ENCODE data around the gene NNMT. TPM values are rescaled to one million over a fixed set of nuclear protein-coding genes. Genes with fewer than 3 reads are reported as not detected.

NNMT gene
- total RNA-seq, 1 experiment from 2014 or later, result not detected

DNA sequence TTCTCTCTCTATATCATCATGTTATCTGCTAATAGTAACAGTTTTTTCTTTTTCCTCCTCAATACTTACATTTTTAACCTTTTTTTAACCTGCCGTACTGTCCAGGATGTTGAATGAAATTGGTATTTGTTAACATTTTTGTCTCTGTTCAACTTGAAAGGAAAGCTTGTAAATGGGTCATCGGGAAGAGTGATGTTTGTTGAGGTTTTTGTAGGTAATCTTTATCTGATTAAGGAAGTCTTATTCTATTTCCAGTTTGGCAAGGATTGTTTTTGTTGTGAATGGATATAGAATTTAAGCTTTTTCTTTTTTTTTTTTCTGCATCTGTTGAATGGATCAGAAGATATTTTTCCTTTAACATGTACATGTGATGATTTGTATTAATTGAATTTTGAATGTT lies 8.1 kb upstream of the NNMT start:
- no peaks in the 10 kb centered on the region for H3K9me2 ChIP-seq (ENCODE audit: insufficient read depth)
- no peak for DNase-seq
- no peak overlapping the region for H2AFZ ChIP-seq
- intact Hi-C loops (cut with micrococcal nuclease; ENCODE audit: unreplicated experiment), result no loop called here
- BruUV-seq (replicated peaks), result no TSS peak
- H3K9me3 ChIP-seq (ENCODE audit: insufficient read depth, low read depth), result no peaks in the 10 kb centered on the region
- H3K4me2 ChIP-seq, result no peak overlapping the region
- H3K79me2 ChIP-seq (ENCODE audit: low read depth), result no peaks in the 10 kb centered on the region
- no peaks in the 10 kb centered on the region for H4K20me1 ChIP-seq (ENCODE audit: insufficient read depth)
- no peaks in the 10 kb centered on the region for H3K4me1 ChIP-seq (replicated peaks; ENCODE audit: insufficient read depth)
- H3K27me3 ChIP-seq (ENCODE audit: insufficient read depth, low read depth), result peaks cover 8% of the 10 kb centered on the region; the same call in 1 of the 2 replicates
- no peak overlapping the region for H3K4me3 ChIP-seq
- POLR2A ChIA-PET (ENCODE audit: unreplicated experiment), result no interaction called here
- TF ChIP-seq EZH2 (IDR thresholded peaks at IDR 0.05; ENCODE audit: low read depth), result no peak
- TF ChIP-seq, protein P1, sequence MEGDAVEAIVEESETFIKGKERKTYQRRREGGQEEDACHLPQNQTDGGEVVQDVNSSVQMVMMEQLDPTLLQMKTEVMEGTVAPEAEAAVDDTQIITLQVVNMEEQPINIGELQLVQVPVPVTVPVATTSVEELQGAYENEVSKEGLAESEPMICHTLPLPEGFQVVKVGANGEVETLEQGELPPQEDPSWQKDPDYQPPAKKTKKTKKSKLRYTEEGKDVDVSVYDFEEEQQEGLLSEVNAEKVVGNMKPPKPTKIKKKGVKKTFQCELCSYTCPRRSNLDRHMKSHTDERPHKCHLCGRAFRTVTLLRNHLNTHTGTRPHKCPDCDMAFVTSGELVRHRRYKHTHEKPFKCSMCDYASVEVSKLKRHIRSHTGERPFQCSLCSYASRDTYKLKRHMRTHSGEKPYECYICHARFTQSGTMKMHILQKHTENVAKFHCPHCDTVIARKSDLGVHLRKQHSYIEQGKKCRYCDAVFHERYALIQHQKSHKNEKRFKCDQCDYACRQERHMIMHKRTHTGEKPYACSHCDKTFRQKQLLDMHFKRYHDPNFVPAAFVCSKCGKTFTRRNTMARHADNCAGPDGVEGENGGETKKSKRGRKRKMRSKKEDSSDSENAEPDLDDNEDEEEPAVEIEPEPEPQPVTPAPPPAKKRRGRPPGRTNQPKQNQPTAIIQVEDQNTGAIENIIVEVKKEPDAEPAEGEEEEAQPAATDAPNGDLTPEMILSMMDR (conservative IDR thresholded peaks at IDR 0.05), result no peak
- no peaks in the 10 kb centered on the region for H3K36me3 ChIP-seq (ENCODE audit: low read depth)
- no peak overlapping the region for H3K27ac ChIP-seq
- CTCF ChIA-PET, result no interaction called here
- no peaks in the 10 kb centered on the region for H3F3A ChIP-seq (ENCODE audit: insufficient read depth, low read depth)

DNA sequence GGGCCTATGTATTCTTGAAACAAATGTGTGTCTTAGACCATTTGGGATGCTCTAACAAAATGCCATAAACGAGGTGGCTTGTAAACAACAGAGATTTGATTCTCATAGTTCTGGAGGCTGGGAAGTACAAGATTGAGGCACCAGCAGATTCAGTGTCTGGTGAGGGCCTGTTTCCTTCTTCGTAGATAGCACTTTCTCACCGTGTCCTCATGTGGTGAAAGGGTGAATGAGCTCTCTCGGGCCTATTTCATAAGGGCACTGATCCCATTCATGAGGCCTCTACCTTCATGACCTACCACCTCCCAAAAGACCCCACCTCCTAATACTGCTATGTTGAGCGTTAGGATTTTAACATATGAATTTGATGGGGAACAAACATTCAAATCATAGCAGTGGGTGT lies 6.4 kb upstream of the NNMT start:
- no peaks in the 10 kb centered on the region for H3K36me3 ChIP-seq (ENCODE audit: low read depth)
- H3K27ac ChIP-seq, result no peak overlapping the region
- CTCF ChIA-PET, result interaction anchor here (0.6 kb wide), 1 partner anchor 9 kb away, joined by 3 read pairs; no protein-coding TSS in a partner anchor
- no peaks in the 10 kb centered on the region for H3K9me2 ChIP-seq (ENCODE audit: insufficient read depth)
- H3K79me2 ChIP-seq (ENCODE audit: low read depth), result no peaks in the 10 kb centered on the region
- no peak overlapping the region for H3K4me2 ChIP-seq
- intact Hi-C loops (cut with micrococcal nuclease; ENCODE audit: unreplicated experiment), result no loop called here
- no TSS peak for BruUV-seq (replicated peaks)
- no peak overlapping the region for H3K4me3 ChIP-seq
- POLR2A ChIA-PET (ENCODE audit: unreplicated experiment), result no interaction called here
- H3K4me1 ChIP-seq (replicated peaks; ENCODE audit: insufficient read depth), result peaks cover 1% of the 10 kb centered on the region; the same call in 1 of the 2 replicates
- no peak for TF ChIP-seq EZH2 (IDR thresholded peaks at IDR 0.05; ENCODE audit: low read depth)
- TF ChIP-seq, protein P1 (conservative IDR thresholded peaks at IDR 0.05), result no peak
- H3F3A ChIP-seq (ENCODE audit: insufficient read depth, low read depth), result no peaks in the 10 kb centered on the region
- DNase-seq, result no peak
- peaks cover 8% of the 10 kb centered on the region; the same call in 1 of the 2 replicates for H3K27me3 ChIP-seq (ENCODE audit: insufficient read depth, low read depth)
- no peak overlapping the region for H2AFZ ChIP-seq
- no peaks in the 10 kb centered on the region for H3K9me3 ChIP-seq (ENCODE audit: insufficient read depth, low read depth)
- H4K20me1 ChIP-seq (ENCODE audit: insufficient read depth), result no peaks in the 10 kb centered on the region

DNA sequence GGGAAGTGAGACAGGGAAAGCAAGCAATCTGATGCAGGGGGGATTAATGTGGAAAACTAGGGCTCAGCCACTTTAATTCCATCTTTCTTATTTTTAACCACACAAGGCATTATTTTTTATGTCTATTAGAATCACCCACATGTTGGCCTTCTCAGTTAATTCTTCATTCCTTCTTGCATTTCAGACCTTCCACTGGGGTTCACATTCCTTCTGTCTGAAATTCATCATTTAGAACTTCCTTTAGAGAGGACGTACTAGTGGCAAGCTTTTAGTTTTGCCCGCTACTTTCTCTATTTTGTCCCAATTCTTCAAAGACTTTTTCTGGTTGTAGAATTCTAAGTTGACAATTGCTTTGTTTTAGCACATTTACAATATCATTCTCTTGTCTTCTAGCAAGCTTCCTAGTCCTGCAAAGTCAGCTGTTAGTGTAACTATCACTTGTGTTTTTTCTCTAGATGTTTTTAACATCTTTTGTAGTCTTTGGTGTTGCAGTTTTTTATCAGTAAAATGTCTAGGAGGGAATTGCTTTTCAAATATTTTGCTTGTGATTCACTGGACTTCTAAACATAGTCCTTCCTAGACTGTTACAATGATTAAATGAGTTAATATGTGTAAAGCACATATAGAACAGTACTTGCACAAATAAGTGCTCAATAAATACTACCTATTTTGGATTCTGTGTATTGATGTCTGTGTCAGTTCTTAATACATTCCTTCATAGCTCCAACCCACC lies 5.5 kb upstream of the NNMT start:
- no peaks in the 10 kb centered on the region for H3K36me3 ChIP-seq (ENCODE audit: low read depth)
- H3K4me2 ChIP-seq, result no peak overlapping the region
- ChIA-PET POLR2A (ENCODE audit: unreplicated experiment) (no interaction called here), CTCF (interaction anchor here (0.6 kb wide), 1 partner anchor 9 kb away, joined by 3 read pairs; no protein-coding TSS in a partner anchor)
- H3K79me2 ChIP-seq (ENCODE audit: low read depth), result no peaks in the 10 kb centered on the region
- intact Hi-C loops (cut with micrococcal nuclease; ENCODE audit: unreplicated experiment), result no loop called here
- H3K9me3 ChIP-seq (ENCODE audit: insufficient read depth, low read depth), result no peaks in the 10 kb centered on the region
- peaks cover 8% of the 10 kb centered on the region; the same call in 1 of the 2 replicates for H3K27me3 ChIP-seq (ENCODE audit: insufficient read depth, low read depth)
- H3K4me3 ChIP-seq, result no peak overlapping the region
- no peaks in the 10 kb centered on the region for H3F3A ChIP-seq (ENCODE audit: insufficient read depth, low read depth)
- no peak overlapping the region for H3K27ac ChIP-seq
- TF ChIP-seq, protein P1 (conservative IDR thresholded peaks at IDR 0.05), result no peak
- no peak for TF ChIP-seq EZH2 (IDR thresholded peaks at IDR 0.05; ENCODE audit: low read depth)
- no peaks in the 10 kb centered on the region for H4K20me1 ChIP-seq (ENCODE audit: insufficient read depth)
- H3K9me2 ChIP-seq (ENCODE audit: insufficient read depth), result no peaks in the 10 kb centered on the region
- DNase-seq, result no peak
- H2AFZ ChIP-seq, result no peak overlapping the region
- no TSS peak for BruUV-seq (replicated peaks)
- peaks cover 5% of the 10 kb centered on the region; the same call in 1 of the 2 replicates for H3K4me1 ChIP-seq (replicated peaks; ENCODE audit: insufficient read depth)

Data from PC-9 (cell line).